WTC11 (cell line): ENCODE data around the gene SAMM50. TPM values are rescaled to one million over a fixed set of nuclear protein-coding genes. Genes with fewer than 3 reads are reported as not detected.

Source experiments
- ATAC-seq: fragments of 200-7000 bp; cut with Tn5 transposase; 2 replicates; pipeline ENCODE4 v1.10.0; 2021; ENCODE audit warnings: mild to moderate bottlenecking, moderate library complexity
- CTCF ChIA-PET: fragments of 300-600 bp; sonication (Branson Sonifier 250); formaldehyde crosslinking; loops from one replicate; lab custom pipeline; 2021; ENCODE audit warnings: antibody characterized with exemption; lab: Charles Lee
- POLR2A ChIA-PET: fragments of 350-600 bp; sonication (Branson Sonifier 250); formaldehyde crosslinking; loops from one replicate; lab custom pipeline; 2021; ENCODE audit warnings: antibody characterized with exemption; lab: Charles Lee
- DNase-seq: peaks from one replicate; pipeline ENCODE4 v3.0.0; 2021; ENCODE audit warnings: low spot score
- H3K27ac Mint-ChIP-seq: 2 replicates; pipeline ENCODE4 v1.8.0; 2021; ENCODE audit warnings: mixed read lengths
- H3K27me3 Mint-ChIP-seq: 2 replicates; pipeline ENCODE4 v1.8.0; 2021; ENCODE audit warnings: low read depth, mild to moderate bottlenecking, moderate library complexity, mixed read lengths
- H3K36me3 Mint-ChIP-seq: 2 replicates; pipeline ENCODE4 v1.8.0; 2021; ENCODE audit warnings: mixed read lengths
- H3K4me1 Mint-ChIP-seq: 2 replicates; pipeline ENCODE4 v1.8.0; 2022; ENCODE audit warnings: mixed read lengths
- H3K4me3 Mint-ChIP-seq: 2 replicates; pipeline ENCODE4 v1.8.0; 2021; ENCODE audit warnings: mild to moderate bottlenecking, moderate library complexity, mixed read lengths
- H3K9me3 Mint-ChIP-seq: 2 replicates; pipeline ENCODE4 v1.8.0; 2021; ENCODE audit warnings: mixed read lengths
- ATF1 ChIP-seq: sonication (generic); formaldehyde crosslinking; IDR thresholded peaks from 2 replicates; pipeline ENCODE4 v1.8.1; 2023; ENCODE audit warnings: mild to moderate bottlenecking, moderate library complexity, missing genetic modification reagents
- CREM ChIP-seq: sonication (generic); formaldehyde crosslinking; IDR thresholded peaks from 2 replicates; pipeline ENCODE4 v1.8.1; 2022; ENCODE audit warnings: mild to moderate bottlenecking, missing genetic modification reagents, moderate library complexity
- FOXK1 ChIP-seq: sonication (generic); formaldehyde crosslinking; IDR thresholded peaks from 2 replicates; pipeline ENCODE4 v1.8.0; 2022; ENCODE audit warnings: mild to moderate bottlenecking, moderate library complexity, missing genetic modification reagents
- FOXP1 ChIP-seq: sonication (generic); formaldehyde crosslinking; IDR thresholded peaks from 2 replicates; pipeline ENCODE4 v1.8.0; 2022; ENCODE audit warnings: missing genetic modification reagents, mild to moderate bottlenecking, moderate library complexity, borderline replicate concordance
- IRF2 ChIP-seq: sonication (generic); formaldehyde crosslinking; IDR thresholded peaks from 2 replicates; pipeline ENCODE4 v1.8.0; 2022; ENCODE audit warnings: low read depth, missing genetic modification reagents, borderline replicate concordance
- JAZF1 ChIP-seq: fragments of 250-450 bp; sonication (Bioruptor Pico); IDR thresholded peaks from 2 replicates; pipeline ENCODE4 v1.9.0; 2021; ENCODE audit warnings: moderate library complexity, mild to moderate bottlenecking, inconsistent platforms
- JUN ChIP-seq: sonication (generic); formaldehyde crosslinking; IDR thresholded peaks from 2 replicates; pipeline ENCODE4 v1.8.0; 2023; ENCODE audit warnings: mild to moderate bottlenecking, missing genetic modification reagents
- KAT7 ChIP-seq: sonication (generic); formaldehyde crosslinking; IDR thresholded peaks from 2 replicates; pipeline ENCODE4 v1.8.1; 2023; ENCODE audit warnings: missing genetic modification reagents, mild to moderate bottlenecking, borderline replicate concordance
- MYBL2 ChIP-seq: sonication (generic); formaldehyde crosslinking; IDR thresholded peaks from 2 replicates; pipeline ENCODE4 v1.8.1; 2023; ENCODE audit warnings: mild to moderate bottlenecking, moderate library complexity, missing genetic modification reagents
- OVOL2 ChIP-seq: fragments of 250-450 bp; sonication (Bioruptor Pico); IDR thresholded peaks from 2 replicates; pipeline ENCODE4 v1.9.0; 2021; ENCODE audit warnings: mild to moderate bottlenecking, borderline replicate concordance
- PRRX2 ChIP-seq: fragments of 250-450 bp; sonication (Bioruptor Pico); IDR thresholded peaks from 2 replicates; pipeline ENCODE4 v1.8.0; 2021; ENCODE audit warnings: mild to moderate bottlenecking
- SP1 ChIP-seq: sonication (generic); formaldehyde crosslinking; conservative IDR thresholded peaks from 2 replicates; pipeline ENCODE4 v1.8.1; 2022; ENCODE audit warnings: missing genetic modification reagents
- TCF7 ChIP-seq: sonication (generic); formaldehyde crosslinking; IDR thresholded peaks from 2 replicates; pipeline ENCODE4 v1.8.0; 2022; ENCODE audit warnings: mild to moderate bottlenecking, low read depth, missing genetic modification reagents, moderate library complexity
- TEAD1 ChIP-seq: sonication (generic); formaldehyde crosslinking; IDR thresholded peaks from 2 replicates; pipeline ENCODE4 v1.8.0; 2022; ENCODE audit warnings: mild to moderate bottlenecking, missing genetic modification reagents
- ZNF121 ChIP-seq: sonication (generic); formaldehyde crosslinking; IDR thresholded peaks from 2 replicates; pipeline ENCODE4 v1.8.0; 2023; ENCODE audit warnings: missing genetic modification reagents
- ZNF219 ChIP-seq: sonication (generic); formaldehyde crosslinking; IDR thresholded peaks from 2 replicates; pipeline ENCODE4 v1.8.0; 2023; ENCODE audit warnings: missing genetic modification reagents, mild to moderate bottlenecking, borderline replicate concordance
- ZNF263 ChIP-seq: sonication (generic); formaldehyde crosslinking; IDR thresholded peaks from 2 replicates; pipeline ENCODE4 v1.8.1; 2022; ENCODE audit warnings: low read depth, mild to moderate bottlenecking, moderate library complexity, missing genetic modification reagents
- ZNF396 ChIP-seq: fragments of 250-450 bp; sonication (Bioruptor Pico); IDR thresholded peaks from 2 replicates; pipeline ENCODE4 v1.8.0; 2021; ENCODE audit warnings: mild to moderate bottlenecking, moderate library complexity, borderline replicate concordance
- total RNA-seq: library from RNA; stranded (reverse); gene quantifications from 3 replicates; pipeline ENCODE4 v1.2.3, GENCODE V29; 2021
- TF ChIP-seq, protein P1 (sequence below): fragments of 200-600 bp; IDR thresholded peaks from 2 replicates; pipeline ENCODE4 v1.8.0; 2022; ENCODE audit warnings: antibody characterized with exemption
- TF ChIP-seq, protein P2 (sequence below): sonication (generic); formaldehyde crosslinking; IDR thresholded peaks from 2 replicates; pipeline ENCODE4 v1.8.1; 2023; ENCODE audit warnings: mild to moderate bottlenecking, missing genetic modification reagents, moderate library complexity
- TF ChIP-seq, protein P3 (sequence below): sonication (generic); formaldehyde crosslinking; IDR thresholded peaks from 2 replicates; pipeline ENCODE4 v1.8.1; 2023; ENCODE audit warnings: mild to moderate bottlenecking, missing genetic modification reagents
- TF ChIP-seq, protein P4 (sequence below): fragments of 250-450 bp; sonication (Bioruptor Pico); IDR thresholded peaks from 2 replicates; pipeline ENCODE4 v1.8.0; 2021; ENCODE audit warnings: mild to moderate bottlenecking
- TF ChIP-seq, protein P5 (sequence below): fragments of 250-450 bp; sonication (Bioruptor Pico); IDR thresholded peaks from 2 replicates; pipeline ENCODE4 v2.1.2; 2022; ENCODE audit warnings: mild to moderate bottlenecking, moderate library complexity
- TF ChIP-seq, protein P6 (sequence below): fragments of 250-450 bp; sonication (Bioruptor Pico); IDR thresholded peaks from 2 replicates; pipeline ENCODE4 v1.9.0; 2021; ENCODE audit warnings: moderate library complexity, mild to moderate bottlenecking, inconsistent platforms, borderline replicate concordance

SAMM50 gene
- total RNA-seq, 1 experiment from 2014 or later = 72.1 TPM

DNA sequence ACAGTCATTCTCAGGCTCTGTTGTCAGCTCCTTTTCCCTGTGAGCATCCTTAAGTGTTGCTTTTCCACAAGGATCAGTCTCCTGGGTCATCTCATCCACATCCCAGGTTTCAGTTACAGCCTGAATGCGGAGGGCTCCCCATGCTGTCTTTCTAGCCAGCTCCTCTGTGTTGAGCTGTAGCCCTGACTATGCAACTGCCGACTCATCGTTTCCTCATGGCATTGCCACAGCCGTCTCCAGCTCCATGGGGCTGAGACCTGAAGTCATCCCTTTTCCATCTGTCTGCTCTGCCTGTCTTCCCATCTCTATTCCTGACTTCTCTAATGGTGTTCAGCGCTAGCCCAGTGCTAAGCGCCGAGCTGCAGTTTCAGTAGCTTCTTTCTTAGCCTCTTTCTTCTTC, 11.8 kb downstream of the SAMM50 start:
- no peaks in the 10 kb centered on the region for H3K4me1 Mint-ChIP-seq
- CTCF ChIA-PET = no interaction called here
- no peaks in the 10 kb centered on the region for H3K9me3 Mint-ChIP-seq
- H3K27me3 Mint-ChIP-seq = no peaks in the 10 kb centered on the region
- peaks cover 62% of the 10 kb centered on the region for H3K36me3 Mint-ChIP-seq
- H3K27ac Mint-ChIP-seq = no peak overlapping the region
- DNase-seq (no peak), ATAC-seq (no peak)
- H3K4me3 Mint-ChIP-seq = no peak overlapping the region
- TF ChIP-seq ZNF121 (CRISPR knock-in tag) (no peak), JAZF1 (CRISPR knock-in tag) (no peak), TCF7 (CRISPR knock-in tag) (no peak), ZNF219 (CRISPR knock-in tag) (no peak)
- TF ChIP-seq, protein P1, sequence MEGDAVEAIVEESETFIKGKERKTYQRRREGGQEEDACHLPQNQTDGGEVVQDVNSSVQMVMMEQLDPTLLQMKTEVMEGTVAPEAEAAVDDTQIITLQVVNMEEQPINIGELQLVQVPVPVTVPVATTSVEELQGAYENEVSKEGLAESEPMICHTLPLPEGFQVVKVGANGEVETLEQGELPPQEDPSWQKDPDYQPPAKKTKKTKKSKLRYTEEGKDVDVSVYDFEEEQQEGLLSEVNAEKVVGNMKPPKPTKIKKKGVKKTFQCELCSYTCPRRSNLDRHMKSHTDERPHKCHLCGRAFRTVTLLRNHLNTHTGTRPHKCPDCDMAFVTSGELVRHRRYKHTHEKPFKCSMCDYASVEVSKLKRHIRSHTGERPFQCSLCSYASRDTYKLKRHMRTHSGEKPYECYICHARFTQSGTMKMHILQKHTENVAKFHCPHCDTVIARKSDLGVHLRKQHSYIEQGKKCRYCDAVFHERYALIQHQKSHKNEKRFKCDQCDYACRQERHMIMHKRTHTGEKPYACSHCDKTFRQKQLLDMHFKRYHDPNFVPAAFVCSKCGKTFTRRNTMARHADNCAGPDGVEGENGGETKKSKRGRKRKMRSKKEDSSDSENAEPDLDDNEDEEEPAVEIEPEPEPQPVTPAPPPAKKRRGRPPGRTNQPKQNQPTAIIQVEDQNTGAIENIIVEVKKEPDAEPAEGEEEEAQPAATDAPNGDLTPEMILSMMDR = no peak
- TF ChIP-seq, protein P2, sequence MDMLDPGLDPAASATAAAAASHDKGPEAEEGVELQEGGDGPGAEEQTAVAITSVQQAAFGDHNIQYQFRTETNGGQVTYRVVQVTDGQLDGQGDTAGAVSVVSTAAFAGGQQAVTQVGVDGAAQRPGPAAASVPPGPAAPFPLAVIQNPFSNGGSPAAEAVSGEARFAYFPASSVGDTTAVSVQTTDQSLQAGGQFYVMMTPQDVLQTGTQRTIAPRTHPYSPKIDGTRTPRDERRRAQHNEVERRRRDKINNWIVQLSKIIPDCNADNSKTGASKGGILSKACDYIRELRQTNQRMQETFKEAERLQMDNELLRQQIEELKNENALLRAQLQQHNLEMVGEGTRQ (CRISPR knock-in tag) = no peak
- TF ChIP-seq, protein P3, sequence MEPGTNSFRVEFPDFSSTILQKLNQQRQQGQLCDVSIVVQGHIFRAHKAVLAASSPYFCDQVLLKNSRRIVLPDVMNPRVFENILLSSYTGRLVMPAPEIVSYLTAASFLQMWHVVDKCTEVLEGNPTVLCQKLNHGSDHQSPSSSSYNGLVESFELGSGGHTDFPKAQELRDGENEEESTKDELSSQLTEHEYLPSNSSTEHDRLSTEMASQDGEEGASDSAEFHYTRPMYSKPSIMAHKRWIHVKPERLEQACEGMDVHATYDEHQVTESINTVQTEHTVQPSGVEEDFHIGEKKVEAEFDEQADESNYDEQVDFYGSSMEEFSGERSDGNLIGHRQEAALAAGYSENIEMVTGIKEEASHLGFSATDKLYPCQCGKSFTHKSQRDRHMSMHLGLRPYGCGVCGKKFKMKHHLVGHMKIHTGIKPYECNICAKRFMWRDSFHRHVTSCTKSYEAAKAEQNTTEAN (CRISPR knock-in tag) = no peak
- TF ChIP-seq, all 79 proteins: peak for 0
- POLR2A ChIA-PET = no interaction called here

DNA sequence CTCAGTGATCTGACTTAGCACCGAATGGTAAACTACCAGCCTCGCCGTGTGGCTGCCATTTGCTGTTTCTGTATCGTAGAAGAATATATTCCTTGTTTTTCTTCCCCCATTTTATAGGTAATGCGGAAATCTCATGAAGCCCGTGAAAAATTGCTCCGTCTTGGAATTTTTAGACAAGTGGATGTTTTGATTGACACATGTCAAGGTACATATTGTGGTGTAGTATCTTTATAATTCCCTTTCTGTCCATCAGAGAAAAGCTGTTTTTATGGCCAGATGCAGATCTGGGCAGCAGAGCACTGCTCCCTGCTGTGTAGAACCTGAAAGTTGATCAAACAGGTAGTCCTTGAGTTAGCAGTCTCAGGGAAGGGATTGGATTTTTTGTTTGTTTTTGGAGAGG, 13.4 kb downstream of the SAMM50 start:
- ATAC-seq = no peak
- H3K4me1 Mint-ChIP-seq = no peaks in the 10 kb centered on the region
- TF ChIP-seq, protein P4, sequence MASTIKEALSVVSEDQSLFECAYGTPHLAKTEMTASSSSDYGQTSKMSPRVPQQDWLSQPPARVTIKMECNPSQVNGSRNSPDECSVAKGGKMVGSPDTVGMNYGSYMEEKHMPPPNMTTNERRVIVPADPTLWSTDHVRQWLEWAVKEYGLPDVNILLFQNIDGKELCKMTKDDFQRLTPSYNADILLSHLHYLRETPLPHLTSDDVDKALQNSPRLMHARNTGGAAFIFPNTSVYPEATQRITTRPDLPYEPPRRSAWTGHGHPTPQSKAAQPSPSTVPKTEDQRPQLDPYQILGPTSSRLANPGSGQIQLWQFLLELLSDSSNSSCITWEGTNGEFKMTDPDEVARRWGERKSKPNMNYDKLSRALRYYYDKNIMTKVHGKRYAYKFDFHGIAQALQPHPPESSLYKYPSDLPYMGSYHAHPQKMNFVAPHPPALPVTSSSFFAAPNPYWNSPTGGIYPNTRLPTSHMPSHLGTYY (CRISPR knock-in tag) = no peak
- TF ChIP-seq PRRX2 (CRISPR knock-in tag) (no peak), FOXP1 (CRISPR knock-in tag) (no peak), JUN (CRISPR knock-in tag) (no peak), CREM (no peak), ZNF263 (CRISPR knock-in tag) (no peak), MYBL2 (CRISPR knock-in tag) (no peak), JAZF1 (CRISPR knock-in tag) (no peak), TCF7 (CRISPR knock-in tag) (no peak), OVOL2 (CRISPR knock-in tag) (no peak), KAT7 (CRISPR knock-in tag) (no peak), FOXK1 (CRISPR knock-in tag) (no peak), SP1 (CRISPR knock-in tag) (no peak), ZNF396 (CRISPR knock-in tag) (no peak), TEAD1 (CRISPR knock-in tag) (no peak), IRF2 (CRISPR knock-in tag) (no peak), ATF1 (CRISPR knock-in tag) (no peak)
- TF ChIP-seq, protein P1 = no peak
- TF ChIP-seq, protein P5, sequence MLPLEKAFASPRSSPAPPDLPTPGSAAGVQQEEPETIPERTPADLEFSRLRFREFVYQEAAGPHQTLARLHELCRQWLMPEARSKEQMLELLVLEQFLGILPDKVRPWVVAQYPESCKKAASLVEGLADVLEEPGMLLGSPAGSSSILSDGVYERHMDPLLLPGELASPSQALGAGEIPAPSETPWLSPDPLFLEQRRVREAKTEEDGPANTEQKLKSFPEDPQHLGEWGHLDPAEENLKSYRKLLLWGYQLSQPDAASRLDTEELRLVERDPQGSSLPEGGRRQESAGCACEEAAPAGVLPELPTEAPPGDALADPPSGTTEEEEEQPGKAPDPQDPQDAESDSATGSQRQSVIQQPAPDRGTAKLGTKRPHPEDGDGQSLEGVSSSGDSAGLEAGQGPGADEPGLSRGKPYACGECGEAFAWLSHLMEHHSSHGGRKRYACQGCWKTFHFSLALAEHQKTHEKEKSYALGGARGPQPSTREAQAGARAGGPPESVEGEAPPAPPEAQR (CRISPR knock-in tag) = no peak
- TF ChIP-seq, protein P6, sequence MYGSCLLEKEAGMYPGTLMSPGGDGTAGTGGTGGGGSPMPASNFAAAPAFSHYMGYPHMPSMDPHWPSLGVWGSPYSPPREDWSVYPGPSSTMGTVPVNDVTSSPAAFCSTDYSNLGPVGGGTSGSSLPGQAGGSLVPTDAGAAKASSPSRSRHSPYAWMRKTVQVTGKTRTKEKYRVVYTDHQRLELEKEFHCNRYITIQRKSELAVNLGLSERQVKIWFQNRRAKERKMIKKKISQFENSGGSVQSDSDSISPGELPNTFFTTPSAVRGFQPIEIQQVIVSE = no peak
- POLR2A ChIA-PET = interaction anchor here (0.7 kb wide), 1 partner anchor 117 kb away, joined by 6 read pairs; no protein-coding TSS in a partner anchor
- CTCF ChIA-PET = no interaction called here
- no peaks in the 10 kb centered on the region for H3K9me3 Mint-ChIP-seq
- H3K27me3 Mint-ChIP-seq = no peaks in the 10 kb centered on the region
- H3K4me3 Mint-ChIP-seq = no peak overlapping the region
- peaks cover 71% of the 10 kb centered on the region for H3K36me3 Mint-ChIP-seq
- DNase-seq = no peak
- H3K27ac Mint-ChIP-seq = no peak overlapping the region
